GM21390 (cell line): ENCODE measurements around the gene CFAP206.
A peak's percentile ranks its signal among the peaks of the same experiment; 100 is the strongest.

ENCODE experiments used
- ATAC-seq: cut with Tn5 transposase; IDR thresholded peaks from one replicate; pipeline ENCODE4 v1.9.1; 2021; ENCODE audit not compliant: unreplicated experiment

The CFAP206 gene, protein sequence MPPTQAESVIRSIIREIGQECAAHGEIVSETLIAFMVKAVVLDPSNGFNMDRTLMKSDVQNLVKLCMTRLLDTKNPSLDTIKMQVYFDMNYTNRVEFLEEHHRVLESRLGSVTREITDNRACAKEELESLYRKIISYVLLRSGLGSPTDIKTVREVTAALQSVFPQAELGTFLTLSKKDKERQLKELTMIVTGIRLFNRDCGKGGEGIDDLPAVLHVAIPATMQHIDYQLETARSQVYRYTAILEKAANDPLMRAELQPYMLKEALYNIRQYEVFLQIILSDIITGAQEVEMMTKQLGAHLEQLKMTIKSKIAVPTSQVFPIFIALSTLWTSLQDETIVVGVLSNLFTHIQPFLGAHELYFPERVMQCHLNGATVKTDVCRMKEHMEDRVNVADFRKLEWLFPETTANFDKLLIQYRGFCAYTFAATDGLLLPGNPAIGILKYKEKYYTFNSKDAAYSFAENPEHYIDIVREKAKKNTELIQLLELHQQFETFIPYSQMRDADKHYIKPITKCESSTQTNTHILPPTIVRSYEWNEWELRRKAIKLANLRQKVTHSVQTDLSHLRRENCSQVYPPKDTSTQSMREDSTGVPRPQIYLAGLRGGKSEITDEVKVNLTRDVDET

DNA sequence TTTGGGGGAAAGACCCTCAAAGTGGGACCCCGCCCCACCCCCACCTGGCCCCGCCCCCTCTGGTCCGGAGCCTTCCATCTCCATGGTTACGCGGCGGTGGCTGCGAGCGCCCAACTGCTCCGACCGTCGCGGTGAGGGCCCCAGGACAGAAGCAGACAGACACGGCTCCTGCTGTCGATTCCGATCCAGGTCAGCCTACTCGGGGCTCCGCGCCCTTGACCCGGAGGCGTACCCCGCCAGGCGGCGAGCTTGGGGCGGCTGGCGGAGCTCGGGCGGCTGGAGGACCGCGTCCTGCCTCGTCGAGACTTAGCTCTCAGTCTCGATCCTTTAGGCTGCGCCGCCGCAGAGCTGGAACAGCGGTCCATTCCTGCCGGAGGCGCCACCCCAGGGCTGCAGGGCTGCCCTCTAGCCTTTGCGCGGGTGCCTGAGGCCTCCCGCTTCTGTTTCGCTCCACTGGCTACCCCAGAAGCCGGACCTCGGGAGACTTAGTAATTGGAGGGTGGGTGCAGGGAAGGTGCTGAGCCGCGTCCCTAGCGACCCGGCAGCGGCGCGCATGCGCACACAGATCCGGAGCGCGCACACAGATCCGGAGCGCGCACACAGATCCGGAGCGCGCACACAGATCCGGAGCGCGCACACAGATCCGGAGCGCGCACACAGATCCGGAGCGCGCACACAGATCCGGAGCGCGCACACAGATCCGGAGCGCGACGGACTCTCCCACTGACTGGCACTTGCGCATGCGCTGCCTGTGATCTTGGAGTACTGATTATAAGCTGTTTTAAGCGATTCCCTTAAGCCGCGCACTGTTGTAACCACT, at the start of gene CFAP206:
Gene CFAP206 (plus strand): TSS at position 72 of the 820 bp plus-strand sequence. CDS start 1,868 bp downstream, outside the sequence.
- peak; percentile 85 for ATAC-seq

DNA sequence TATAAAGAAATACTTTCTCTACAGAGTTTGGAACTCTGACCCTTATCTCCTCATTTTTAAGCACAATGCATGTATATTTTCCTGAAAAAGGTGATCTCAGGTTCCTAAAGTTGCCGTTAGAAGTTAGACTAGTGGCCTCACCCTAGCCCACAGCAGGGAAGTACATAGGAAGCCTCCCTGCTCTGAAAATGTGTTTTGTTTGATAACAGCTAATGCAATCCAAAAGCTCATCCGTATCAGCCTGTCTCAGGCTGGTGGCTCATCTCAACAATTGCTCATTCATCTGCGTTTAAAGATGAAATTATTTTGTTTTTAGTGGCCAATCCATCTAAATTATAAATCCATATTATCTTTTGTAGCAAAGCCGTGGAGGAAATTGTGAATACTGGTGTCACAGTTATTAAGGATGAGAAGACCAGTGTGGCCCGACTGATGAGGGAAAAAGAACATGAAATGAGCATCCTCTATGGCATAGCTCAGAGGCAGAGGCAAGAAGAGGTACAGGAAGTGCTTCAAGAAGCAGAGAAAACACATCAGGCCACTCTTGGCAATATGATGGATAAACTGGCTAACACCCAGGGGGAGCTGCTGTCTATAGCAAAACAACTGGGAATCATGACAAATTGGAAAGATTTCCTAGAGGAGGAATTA, 43.0 kb upstream of the CFAP206 start:
- ATAC-seq: no peak

DNA sequence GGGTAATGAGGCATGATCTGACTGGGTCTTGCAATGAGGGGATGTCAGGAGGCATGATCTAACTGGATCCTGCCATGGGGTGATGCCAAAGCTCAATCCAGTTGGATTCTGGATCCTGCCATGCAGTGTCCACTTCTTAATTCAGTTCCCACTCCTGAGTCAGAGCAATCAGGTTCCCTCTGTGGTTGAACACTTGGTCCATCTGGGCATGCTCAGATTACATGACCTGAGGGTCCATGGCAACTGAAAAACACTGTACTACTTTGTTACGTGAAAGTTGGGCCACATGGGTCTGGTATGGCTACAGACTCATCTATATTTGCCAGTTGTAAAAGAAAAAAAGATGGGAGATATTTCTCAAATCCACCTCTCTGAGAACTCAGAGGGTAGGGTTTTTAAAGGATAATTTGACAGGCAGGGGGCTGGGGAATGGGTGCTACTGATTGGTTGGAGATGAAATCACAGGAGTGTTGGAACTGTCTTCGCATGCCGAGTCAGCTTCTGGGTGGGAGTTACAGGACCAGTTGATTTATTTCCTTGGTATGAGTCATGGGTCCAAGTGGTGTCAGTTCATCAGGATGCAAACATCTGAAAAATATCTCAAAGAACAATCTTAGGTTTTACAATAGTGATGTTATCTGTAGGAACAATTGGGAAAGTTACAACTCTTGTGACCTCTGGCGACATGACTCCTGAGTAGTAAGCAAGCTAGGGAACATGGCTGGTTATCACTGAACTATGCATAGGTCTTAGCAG, 41.5 kb upstream of the CFAP206 start:
- no peak for ATAC-seq

DNA sequence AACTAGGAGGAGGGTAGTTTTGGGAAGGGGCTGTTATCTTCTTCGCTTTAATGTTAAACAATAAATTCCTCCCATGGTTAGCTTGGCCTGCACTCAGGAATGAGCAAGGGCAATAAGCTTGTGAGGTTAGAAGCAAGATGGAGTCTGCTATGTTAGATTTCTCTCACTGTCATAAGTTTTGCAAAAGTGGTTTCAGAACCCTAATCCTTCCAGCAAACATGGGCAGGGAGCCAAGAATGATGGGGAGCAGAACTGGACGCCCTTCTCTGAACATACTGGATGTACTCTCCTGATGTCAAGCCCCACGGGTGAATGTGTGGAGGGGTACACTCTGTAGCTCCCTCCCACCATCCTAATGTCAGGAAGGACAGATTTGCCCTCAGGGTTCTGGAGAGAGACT, 40.9 kb upstream of the CFAP206 start:
- no peak for ATAC-seq

DNA sequence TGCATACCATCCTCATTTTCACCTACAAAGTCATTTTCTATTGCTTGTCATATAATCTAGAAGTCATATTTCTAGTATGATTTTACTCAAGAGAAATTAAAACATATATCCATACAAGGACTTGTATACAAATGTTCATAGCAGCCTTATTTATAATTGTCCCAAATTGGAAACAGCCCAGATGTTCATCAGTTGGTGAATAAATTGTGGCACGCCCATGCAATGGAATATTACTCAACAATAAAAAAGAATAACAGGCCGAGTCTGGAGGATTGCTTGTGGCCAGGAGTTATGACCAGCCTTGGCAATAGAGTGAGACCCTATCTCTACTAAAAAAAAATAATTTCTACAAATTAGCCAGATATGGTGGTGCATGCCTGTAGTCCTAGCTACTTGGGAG, 34.4 kb upstream of the CFAP206 start:
- no peak for ATAC-seq

DNA sequence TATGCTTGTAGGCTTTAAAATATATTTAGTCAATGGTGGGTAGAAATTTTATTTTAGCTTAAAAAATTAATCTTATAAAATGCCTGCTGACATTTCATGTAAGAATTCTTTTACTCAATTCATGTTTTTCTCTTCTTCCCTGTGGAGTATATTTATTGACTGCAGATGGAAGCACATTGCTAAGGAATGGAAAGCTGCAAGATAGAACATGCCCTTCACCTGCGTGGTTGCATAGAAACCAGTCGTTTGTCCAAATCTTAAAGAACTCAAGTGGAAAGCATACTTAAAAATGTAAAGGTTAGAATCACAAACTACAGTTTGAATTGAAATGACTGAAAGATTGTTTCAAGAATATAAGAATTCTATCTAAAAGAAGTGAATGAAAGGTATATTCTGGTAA, 32.5 kb upstream of the CFAP206 start:
- ATAC-seq: no peak

DNA sequence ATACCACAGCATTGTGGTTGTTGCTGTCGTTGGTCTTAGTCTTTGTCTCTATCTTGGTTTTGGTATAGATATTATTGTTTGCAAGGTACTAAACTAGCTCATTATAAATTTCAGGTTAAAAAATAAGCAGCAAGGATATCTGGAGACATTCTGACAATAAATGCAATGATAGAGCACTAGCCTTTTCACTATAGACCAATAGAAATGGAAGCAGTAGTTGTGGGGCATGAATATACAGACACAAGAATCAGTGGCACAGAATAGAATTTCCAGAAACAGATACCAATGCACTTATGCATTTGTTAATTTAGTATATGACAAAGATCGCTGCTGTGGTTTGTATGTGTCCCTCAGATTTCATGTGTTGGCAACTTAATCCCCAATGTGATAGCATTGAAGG, 31.1 kb upstream of the CFAP206 start:
- no peak for ATAC-seq

DNA sequence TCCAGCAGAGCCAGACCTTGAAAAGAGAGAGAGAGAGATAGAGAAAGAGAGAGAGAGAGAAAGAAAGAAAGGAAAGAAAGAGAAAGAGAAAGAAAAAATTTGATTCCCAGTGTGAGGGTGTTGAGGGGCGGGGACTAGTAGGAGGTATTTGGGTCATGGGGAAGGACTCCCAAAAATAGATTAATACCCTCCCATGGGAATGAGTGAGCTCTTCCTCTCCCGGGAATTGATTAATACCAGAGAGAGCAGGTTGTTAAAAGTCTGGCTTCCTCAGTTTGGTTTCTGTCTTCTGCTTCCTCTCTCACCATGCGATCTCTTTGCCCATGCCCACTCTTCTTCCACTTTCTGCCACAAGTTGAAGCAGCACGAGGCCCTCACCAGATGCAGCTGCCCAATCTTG, 28.8 kb upstream of the CFAP206 start:
- ATAC-seq: peak; percentile 70

DNA sequence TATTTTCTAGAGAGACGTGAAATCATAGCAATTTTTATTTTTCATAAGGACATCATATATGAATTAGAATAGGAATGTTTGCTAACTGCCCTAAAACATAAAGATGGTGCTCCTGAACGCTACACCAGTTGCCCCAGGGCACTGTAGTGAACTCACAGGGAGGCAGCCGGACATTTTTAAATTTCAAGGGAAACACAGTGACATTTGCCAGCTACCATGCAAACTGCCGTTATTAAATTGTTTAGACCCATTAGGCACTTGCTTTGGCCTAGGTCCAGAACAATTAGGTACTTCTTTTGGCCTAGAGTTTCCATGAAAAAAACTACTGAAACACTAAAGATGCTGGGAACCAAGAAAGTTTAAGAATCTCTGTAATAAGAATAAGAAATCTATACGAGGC, 24.9 kb upstream of the CFAP206 start:
- ATAC-seq: no peak

DNA sequence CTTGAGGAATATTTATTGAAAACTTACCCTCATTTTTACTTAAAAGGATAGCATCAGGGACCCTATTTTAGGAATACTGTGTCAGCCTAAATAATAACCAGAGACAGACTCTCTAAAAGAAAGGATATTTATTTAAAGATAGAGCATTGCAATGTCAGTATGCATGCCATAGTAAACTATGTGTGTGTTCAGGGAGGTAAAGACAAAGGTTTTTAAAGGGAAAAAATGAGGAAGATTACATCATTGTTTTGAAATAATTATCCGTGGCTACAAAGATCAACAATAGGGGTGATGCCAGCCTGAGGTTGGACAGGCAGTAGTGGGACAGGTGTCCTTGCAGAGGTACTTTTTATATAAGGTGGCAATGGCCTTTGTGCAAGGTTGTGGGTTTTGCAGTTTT, 23.7 kb upstream of the CFAP206 start:
- no peak for ATAC-seq

DNA sequence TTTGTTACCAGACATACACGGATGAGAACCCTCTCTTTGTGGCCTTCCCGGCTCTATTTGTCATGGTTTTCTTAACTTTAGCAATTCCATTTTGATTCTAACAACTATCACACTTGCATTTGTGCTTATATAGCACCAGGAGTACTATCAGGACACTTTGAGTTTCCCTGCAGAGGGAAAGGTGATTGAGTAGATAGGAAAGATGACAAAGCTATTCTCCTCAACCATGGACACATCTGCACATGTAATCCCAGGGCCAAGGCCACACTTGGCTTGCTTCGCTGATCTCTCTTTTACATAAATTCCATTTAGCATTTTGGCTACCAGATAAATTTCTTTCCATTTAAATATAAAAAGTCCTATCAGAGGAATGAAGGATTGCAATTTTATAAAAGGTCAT, 23.3 kb upstream of the CFAP206 start:
- no peak for ATAC-seq

DNA sequence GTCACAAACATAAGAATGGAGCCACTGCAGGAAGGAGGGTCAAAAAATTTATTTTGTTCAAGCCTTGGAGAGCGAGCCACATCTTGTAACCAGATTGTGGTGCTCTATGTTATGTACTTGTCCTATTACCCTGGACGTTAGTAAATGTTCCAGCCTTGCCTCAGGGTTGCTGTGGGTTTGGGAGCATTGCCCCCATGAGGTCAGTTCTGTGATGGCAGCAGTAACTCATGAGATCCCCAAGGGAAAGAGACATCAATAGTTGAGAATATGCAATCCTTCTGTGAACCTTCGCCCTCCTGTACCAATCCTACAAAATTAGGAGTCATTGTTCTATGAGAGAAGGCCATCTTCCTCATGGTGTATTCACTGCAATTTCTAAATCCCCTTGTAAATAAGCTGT, 16.4 kb upstream of the CFAP206 start:
- peak; percentile 55 for ATAC-seq

DNA sequence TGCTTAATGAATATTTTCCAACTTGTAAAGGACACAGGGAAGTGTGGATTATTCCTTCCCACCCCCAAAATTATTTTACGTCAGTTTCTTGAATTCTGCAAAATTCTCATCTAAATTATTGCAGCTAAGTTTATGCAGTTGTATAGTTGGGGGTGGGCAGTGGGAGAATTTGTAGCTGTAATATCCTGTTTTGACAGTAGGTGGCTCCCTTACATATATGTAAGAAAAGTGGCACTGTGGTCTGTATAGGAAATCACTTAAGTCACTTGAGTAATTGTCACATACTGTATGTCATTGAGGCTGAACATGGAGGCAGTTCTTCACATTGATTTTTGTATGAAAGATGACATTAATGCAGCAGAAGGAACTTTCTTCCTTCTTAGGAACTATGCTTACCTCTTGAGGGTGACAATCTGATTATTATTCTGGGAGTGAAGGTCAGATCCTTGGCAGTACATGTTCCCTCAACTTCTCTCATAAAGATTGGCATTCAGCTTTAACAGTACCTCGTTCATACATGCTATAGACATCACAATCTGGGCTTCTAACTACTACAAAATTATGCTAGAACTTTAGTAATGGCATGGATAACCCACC, 14.6 kb upstream of the CFAP206 start:
- ATAC-seq: no peak

DNA sequence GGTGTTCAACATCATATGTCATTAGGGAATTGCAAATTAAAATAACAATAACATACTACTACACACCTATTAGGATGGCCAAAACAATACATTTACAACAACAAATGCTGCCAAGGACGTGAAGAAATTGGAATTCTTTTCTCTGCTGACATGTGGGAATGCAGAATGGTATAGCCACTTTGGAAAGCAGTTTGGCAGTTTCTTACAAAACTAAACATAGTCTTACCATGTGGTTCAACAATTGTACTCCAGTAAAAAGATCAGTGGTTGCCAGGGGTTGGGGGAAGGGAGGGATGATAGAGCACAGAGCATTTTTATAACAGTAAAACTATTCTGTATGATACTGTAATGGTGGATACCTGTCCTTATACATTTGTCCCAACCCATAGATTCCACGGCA, 12.3 kb upstream of the CFAP206 start:
- ATAC-seq: no peak

DNA sequence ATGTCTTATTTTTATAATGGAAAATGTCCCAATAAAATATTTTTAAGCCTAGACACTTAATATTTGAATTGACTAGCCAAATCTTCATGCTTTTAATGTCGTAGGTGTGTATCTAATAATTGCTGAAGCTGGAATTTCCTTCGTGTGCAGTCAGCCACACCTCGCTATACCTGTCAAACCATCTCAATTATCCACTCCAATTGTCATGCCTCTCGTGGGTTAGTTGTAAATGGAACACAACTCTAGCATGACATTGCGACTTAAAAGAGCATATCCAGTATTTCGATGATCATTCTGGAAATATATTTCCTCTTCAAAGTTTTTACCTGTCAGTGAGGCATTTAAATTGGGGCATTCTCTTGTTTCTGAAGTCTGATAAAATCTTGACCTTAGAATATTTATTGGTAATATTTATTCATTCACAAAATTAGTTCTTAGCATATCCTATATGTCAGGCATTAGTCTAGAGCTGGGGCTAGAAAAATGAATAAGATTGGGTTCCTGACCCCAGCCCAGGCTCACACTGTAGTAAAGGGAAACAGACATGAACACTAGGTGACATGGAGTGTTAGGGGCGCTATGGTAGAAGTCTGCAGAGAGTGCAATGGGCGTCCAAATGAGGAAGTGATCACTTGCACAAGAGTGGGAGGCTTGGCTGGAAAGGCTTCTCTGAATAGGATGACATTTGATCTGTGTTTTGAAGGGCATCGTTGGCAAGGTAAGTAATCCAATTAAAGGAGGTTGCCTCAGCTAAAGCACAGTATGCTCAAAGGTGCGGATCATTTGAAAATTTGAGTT, 11.0 kb upstream of the CFAP206 start:
- ATAC-seq: peak; percentile 81

DNA sequence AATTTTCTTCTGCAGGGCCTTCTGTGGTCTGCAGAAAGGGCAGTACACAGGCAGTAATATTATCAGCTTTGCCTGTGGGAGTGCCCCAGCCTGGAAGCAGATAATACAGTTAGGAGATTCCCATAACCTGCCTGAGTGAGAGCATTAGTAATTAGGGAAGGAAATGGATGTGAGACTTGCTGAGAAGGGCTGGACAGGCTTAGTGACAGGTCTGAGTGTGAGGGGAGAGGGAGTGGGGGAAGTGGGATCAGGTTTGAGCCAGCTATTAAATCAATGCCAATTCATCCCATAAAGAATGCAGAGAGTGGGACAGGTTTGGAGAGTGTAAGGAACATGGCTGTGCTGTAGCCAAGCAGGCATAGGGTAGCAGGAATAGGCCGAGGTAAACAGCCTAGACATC, 10.1 kb upstream of the CFAP206 start:
- ATAC-seq: no peak

DNA sequence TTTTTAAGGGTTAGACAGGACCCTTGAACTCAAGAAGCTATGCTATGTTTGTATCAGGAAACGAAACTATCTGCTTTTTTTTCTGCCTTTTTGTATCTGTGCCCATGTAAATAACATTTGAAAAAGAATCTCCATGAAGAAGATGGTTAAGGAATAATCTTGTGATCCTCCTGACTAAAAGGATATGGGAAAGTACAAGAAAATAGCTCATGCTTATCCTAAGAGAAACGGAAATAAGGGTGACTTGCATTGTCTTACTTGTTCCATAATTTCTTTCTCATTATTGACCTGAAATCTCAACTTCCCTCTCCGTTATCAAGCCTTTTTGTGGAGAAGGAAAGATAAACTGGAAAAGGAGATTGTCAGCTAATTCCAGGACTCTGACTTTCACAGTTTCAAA, 5.9 kb upstream of the CFAP206 start:
- ATAC-seq: no peak

DNA sequence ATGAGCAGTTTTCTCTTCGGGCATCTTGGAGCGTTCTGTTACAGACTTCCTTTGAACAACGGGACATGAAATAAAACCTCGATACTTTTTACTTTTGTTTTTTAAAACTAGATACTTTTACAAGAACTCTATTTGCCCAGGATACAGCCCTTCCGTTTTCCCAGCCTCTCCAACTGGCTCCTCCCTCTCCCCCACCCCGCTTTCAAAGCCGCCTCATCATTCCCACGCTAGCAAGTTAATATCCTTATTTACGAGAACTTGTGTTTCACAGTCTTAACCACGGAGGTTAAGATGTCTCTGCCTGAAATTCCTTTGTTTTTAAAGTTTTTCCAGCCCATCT, 241 bp upstream of the CFAP206 start:
- peak; percentile 13 for ATAC-seq

DNA sequence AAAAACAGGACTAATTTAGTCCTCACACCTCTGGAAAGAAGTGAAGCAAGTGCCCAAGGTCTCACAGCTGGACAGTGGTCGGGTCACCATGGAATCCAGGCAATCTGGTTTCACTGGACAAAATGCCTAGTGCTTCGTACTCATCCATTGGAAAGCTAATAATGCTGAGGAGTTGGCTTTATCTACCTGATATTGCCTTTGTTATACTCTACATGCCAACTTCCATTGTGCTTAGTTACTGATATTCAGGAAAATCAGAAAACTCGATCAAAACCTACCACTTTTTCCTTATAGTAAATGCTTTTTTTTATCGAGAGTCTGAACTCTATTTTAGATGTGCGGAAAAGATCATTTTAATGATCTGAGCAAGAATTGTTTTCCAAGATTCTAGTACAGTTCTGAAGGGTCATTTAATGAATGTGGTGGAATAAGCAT, 966 bp downstream of the CFAP206 start:
- ATAC-seq: no peak
